ENCODE results near the gene CPM. TPM values are rescaled to one million over a fixed set of nuclear protein-coding genes. Genes with fewer than 3 reads are reported as not detected.

The CPM gene
- polyA plus RNA-seq, 1 experiment = 5.8 TPM

DNA sequence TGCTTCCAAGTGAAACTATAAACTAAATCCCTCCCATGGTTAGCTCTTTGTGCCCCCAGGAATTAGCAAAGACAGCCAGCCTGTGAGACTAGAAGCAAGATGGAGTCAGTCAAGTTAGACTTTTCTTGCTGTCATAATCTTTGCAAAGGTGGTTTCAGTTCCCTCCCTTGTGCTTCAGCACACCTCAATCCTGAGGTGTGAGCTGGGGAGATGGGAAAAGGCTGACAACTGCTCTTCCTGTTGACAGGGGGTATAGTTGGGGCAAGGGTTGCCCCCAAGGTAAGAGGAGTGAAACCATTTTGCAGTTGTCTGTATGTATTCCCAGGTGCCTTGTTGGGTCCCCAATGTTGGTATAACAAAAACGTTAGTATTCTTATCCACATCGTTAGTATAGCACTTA lies 12.3 kb upstream of the CPM start:
- Histone ChIP-seq H3K27me3 (ENCODE audit: control insufficient read depth, insufficient read depth, low read length) (no peaks in the 10 kb centered on the region), H3K4me3 (ENCODE audit: low read depth, low read length) (no peak overlapping the region), H3K36me3 (ENCODE audit: control insufficient read depth, insufficient read depth, low read length) (no peaks in the 10 kb centered on the region)
- no peak for DNase-seq (ENCODE audit: low read depth)
- CTCF ChIA-PET = interaction anchor here (0.6 to 1.7 kb wide), 3 partner anchors 8 to 209 kb away, joined by 3 to 4 read pairs (median 3); no protein-coding TSS in a partner anchor
- POLR2A ChIA-PET = no interaction called here
- TF ChIP-seq, protein P1, sequence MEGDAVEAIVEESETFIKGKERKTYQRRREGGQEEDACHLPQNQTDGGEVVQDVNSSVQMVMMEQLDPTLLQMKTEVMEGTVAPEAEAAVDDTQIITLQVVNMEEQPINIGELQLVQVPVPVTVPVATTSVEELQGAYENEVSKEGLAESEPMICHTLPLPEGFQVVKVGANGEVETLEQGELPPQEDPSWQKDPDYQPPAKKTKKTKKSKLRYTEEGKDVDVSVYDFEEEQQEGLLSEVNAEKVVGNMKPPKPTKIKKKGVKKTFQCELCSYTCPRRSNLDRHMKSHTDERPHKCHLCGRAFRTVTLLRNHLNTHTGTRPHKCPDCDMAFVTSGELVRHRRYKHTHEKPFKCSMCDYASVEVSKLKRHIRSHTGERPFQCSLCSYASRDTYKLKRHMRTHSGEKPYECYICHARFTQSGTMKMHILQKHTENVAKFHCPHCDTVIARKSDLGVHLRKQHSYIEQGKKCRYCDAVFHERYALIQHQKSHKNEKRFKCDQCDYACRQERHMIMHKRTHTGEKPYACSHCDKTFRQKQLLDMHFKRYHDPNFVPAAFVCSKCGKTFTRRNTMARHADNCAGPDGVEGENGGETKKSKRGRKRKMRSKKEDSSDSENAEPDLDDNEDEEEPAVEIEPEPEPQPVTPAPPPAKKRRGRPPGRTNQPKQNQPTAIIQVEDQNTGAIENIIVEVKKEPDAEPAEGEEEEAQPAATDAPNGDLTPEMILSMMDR (IDR thresholded peaks at IDR 0.05; ENCODE audit: insufficient read depth, low read depth, low read length) = no peak

DNA sequence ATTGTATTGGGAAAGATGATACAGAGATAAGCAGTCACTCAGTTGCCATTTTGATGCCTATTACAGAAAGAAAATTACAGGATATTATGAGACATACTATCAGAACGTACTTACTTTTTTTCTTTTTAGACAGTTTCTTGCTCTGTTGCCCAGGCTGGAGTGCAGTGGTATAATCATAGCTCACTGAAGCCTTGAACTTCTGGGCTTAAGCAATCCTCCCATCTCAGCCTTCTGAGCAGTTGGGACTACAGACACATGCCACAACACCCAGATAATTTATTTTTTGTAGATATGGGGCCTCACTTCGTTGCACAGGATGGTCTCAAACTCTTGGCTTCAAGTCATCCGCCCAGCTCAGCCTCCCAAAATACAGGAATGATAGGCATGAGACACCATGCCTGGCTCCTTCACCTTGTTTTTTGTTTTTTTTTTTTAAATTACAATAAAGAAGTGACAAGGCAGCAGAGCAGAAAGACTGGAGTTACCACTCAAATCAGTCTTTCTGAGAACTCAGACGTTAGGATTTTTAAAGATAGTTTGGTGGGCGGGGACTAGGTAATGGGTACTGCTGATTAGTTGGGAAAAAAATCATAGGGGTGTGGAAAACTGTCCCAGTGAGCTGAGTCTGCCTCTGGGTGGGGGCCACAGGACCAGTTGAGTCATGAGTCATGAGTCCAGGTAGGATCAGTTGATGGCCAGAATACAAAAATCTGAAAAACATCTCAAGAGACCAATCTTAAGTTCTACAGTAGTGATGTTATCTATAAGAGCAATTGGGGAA lies 11.5 kb upstream of the CPM start:
- TF ChIP-seq, protein P1 (IDR thresholded peaks at IDR 0.05; ENCODE audit: insufficient read depth, low read depth, low read length) = no peak
- no peak overlapping the region for H3K4me3 ChIP-seq (ENCODE audit: low read depth, low read length)
- no peaks in the 10 kb centered on the region for H3K27me3 ChIP-seq (ENCODE audit: control insufficient read depth, insufficient read depth, low read length)
- CTCF ChIA-PET = interaction anchor here (0.7 to 1.7 kb wide), 3 partner anchors 8 to 23 kb away, joined by 3 to 4 read pairs (median 3); no protein-coding TSS in a partner anchor
- H3K36me3 ChIP-seq (ENCODE audit: control insufficient read depth, insufficient read depth, low read length) = no peaks in the 10 kb centered on the region
- POLR2A ChIA-PET = no interaction called here
- DNase-seq (ENCODE audit: low read depth) = no peak

GRCh38 chr12:68943848-68944247 lies 10.9 kb upstream of the CPM start:
- POLR2A ChIA-PET = no interaction called here
- Histone ChIP-seq H3K27me3 (ENCODE audit: control insufficient read depth, insufficient read depth, low read length) (no peaks in the 10 kb centered on the region), H3K36me3 (ENCODE audit: control insufficient read depth, insufficient read depth, low read length) (no peaks in the 10 kb centered on the region), H3K4me3 (ENCODE audit: low read depth, low read length) (no peak overlapping the region)
- CTCF ChIA-PET = interaction anchor here (0.6 to 1.2 kb wide), 3 partner anchors 16 to 117 kb away, joined by 3 read pairs; no protein-coding TSS in a partner anchor
- DNase-seq (ENCODE audit: low read depth) = no peak
- TF ChIP-seq, protein P1 (IDR thresholded peaks at IDR 0.05; ENCODE audit: insufficient read depth, low read depth, low read length) = no peak

GRCh38 chr12:68940731-68941130 lies 7.8 kb upstream of the CPM start:
- no peak for DNase-seq (ENCODE audit: low read depth)
- Histone ChIP-seq H3K4me3 (ENCODE audit: low read depth, low read length) (no peak overlapping the region), H3K27me3 (ENCODE audit: control insufficient read depth, insufficient read depth, low read length) (no peaks in the 10 kb centered on the region), H3K36me3 (ENCODE audit: control insufficient read depth, insufficient read depth, low read length) (no peaks in the 10 kb centered on the region)
- ChIA-PET CTCF (interaction anchor here (1.4 kb wide), 1 partner anchor 129 kb away, joined by 4 read pairs; no protein-coding TSS in a partner anchor), POLR2A (interaction anchor here (0.5 kb wide), 1 partner anchor 559 kb away, joined by 8 read pairs; no protein-coding TSS in a partner anchor)
- TF ChIP-seq, protein P1 (IDR thresholded peaks at IDR 0.05; ENCODE audit: insufficient read depth, low read depth, low read length) = no peak

GRCh38 chr12:68939505-68939904 lies 6.5 kb upstream of the CPM start:
- H3K4me3 ChIP-seq (ENCODE audit: low read depth, low read length) = no peak overlapping the region
- TF ChIP-seq, protein P1 (IDR thresholded peaks at IDR 0.05; ENCODE audit: insufficient read depth, low read depth, low read length) = no peak
- CTCF ChIA-PET = no interaction called here
- DNase-seq (ENCODE audit: low read depth) = no peak
- no peaks in the 10 kb centered on the region for H3K36me3 ChIP-seq (ENCODE audit: control insufficient read depth, insufficient read depth, low read length)
- H3K27me3 ChIP-seq (ENCODE audit: control insufficient read depth, insufficient read depth, low read length) = no peaks in the 10 kb centered on the region
- POLR2A ChIA-PET = no interaction called here
